Fibroblast of gingiva (primary cell): Measurements from ENCODE around the gene SHISA9.

Experiments
- DNase-seq: peaks from one replicate; pipeline ENCODE4 v3.0.0-alpha.2; 2011; ENCODE audit warnings: low read depth

Gene SHISA9

DNA sequence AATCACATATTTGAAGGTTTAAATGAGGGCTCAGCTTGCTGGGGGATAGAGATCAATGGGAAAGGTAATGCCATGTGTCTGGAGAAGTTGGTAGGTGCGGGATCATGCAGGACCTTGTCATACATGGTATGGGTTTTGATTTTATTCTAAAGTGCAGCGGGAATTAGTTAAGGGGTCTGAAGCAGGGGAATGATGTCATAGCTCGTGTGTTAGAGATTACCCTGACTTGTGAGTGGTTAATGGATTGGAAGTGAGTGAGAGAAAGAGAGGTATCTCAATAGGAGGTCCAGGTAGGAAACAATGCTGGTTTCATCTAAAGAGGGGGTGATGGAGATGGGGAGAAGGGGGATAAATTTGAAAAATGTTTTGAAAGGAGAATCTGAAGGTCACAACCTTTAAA, 280.0 kb downstream of the SHISA9 start:
- no peak for DNase-seq

DNA sequence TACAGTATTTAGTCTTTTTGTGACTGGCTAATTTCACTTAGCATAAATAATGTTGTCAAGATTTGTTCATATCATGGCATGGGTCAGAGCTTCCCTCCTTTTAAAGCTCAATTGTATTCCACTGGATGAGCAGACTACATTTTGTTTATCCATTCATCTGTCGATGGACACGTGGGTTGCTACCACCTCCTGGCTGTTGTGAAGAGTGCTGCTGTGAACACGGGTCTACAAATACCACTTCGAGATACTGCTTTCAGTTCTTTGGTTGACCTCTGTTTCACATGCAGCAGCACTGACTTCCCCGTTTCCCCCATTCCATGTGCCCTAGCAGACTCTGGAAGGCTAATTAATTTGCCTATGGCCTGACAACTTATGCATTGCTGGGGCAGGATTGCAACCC, 285.4 kb downstream of the SHISA9 start:
- no peak for DNase-seq

DNA sequence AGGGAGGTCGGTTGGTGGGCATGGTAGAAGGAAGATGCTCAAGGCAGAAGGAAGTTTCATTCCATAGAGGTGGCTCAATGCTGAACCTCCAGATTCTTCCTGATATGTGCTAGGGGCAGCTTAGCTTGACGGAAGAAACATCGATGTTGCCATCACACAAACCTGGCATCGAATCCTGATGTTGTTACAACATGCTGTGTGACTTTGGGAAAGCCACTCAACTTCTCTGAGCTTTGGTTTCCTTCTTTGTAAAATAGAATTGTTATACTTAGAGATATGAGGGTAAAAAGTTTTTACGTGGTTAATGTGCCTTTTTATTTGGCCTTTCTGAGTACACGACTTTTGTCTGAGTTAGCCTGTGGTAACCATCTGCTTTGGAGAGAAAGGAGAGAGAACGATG, 287.9 kb downstream of the SHISA9 start:
- DNase-seq: no peak

DNA sequence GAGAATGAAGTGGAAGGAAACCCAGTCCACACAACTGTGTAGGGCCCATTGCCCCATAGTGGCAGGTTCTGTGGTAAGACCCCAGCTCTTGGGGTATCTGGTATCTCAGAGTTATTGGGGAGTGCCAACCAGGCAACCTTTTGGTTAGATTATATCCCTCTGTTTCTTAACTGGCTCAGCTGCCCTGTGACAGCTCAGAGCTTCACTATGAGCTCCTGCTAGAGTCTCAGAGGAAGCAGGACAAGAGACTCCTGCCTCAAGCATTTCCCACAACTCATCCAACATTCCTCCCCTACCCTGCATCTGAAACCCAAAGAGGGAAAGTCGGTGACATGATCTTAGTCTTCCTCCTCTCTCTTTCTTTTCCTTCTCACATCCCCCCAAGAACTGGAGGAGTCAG, 292.3 kb downstream of the SHISA9 start:
- DNase-seq: no peak

DNA sequence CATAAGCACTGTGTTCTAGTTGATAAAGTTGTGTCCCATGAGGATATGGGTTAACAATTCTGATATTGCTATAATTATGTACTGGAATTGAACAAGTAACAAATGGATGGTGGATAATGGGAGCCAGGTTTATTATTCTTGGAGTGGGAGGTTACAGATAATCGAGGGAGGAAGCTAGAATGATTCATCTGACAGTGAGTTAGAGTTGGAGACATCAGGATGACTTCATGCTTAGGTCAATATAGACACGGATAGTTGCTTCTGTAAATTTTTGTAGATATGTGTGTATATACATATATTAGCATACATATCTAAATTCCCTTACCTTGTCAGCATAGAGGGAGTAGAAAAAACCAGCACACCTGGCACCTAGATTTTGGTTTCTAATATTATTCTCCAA, 293.4 kb downstream of the SHISA9 start:
- DNase-seq: no peak

DNA sequence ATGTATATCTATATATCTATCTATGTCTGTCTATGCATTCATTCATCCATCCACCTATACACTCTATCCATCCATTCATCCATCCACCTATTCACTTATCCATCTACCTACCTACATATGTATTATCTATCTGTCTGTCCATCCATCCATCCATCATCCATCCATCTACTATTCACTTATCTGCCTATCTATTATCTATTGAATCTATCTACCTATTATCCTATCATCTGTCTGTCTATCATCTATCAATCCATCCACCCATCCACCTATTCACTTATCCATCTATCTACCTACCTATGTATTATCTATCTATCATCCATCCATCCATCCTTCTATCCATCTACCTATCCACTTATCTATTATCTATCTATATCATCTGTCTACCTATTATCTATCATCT, 302.3 kb downstream of the SHISA9 start:
- DNase-seq: no peak

DNA sequence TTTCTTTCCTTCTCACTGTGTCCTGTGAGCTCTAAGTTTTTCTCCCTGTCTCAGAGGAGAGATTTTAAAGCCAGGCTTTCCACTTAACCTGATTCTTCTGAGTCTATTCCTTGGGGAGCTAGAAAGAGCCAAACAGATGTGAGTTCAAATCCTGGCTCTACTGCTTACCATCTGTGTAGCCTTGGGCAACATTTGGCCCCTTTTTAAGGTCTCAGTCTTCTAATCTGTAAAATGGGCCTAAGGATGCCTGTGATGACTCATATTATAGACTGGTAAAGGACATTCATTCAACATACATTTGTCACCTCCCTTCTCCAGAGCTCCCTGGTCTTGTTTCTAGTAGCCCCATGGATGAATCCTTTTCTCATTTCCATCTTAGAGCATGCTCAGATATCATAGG, 304.0 kb downstream of the SHISA9 start:
- no peak for DNase-seq

DNA sequence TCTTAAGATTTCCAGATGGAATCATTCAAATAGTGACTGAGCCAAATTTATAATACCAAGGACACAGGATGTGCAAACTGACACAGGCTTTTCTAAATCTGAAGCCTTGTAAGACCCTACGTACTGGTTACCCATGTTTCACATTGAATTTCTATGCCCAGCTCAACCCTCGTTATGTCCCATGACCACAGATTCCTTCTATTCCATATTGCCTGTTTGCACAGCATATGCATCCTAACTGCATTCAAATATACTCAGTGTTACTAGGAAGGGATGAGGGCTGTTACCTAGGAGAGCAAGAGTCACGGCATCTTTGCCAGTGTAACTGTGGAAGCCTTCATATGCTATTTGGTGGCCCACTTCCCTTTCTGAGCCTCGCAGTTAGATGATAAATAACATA, 305.2 kb downstream of the SHISA9 start:
- no peak for DNase-seq

DNA sequence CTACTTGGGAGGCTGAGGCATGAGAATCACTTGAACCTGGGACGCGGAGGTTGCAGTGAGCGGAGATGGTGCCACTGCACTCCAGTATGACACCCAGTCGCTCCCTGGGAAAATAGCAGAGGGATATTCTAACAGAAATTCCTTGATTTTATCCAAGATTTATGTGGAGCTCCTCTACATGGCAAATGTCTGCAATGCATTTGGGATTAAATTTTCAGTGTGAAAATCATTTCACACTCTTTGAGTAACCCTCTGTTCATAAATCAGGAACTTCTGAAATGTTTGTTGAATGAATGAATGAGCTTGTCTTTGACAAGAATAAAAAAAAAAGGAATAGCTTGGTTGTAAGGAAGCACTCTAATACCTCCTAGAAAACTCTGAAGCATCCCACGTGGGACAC, 305.8 kb downstream of the SHISA9 start:
- DNase-seq: no peak

DNA sequence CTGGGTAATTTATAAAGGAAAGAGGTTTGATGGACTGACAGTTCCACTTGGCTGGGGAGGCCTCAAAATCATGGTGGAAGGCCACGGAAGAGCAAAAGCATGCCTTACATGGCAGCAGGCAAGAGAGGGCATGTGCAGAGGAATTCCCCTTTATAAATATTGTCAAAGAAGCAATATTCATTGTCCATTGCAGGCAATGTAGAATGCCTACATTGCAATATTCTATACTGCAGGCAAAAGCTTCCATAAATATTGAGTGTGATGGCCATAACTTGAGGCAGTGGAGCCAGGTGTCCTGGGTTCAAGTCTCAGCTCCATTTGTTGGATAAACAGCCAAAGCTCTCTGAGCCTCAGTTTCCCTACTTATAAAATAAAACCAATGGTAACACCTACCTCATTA, 322.3 kb downstream of the SHISA9 start:
- no peak for DNase-seq

DNA sequence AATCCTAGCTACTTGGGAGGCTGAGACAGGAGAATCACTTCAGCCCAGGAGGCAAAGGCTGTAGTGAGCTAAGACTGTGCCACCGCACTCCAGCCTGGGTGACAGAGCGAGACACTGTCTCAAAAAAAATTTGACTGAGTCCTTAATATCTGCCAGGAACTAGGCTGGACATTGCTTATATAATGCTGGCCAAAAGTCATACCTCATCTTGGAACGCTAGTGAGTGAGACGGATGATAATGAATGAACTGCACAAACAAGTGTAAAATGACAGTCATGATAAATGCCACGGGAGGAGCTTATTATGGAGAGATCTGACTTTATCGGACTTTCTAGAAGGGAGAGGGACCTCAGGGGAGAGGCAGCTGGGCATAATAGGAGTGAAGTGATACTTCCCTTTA, 327.6 kb downstream of the SHISA9 start:
- DNase-seq: no peak

DNA sequence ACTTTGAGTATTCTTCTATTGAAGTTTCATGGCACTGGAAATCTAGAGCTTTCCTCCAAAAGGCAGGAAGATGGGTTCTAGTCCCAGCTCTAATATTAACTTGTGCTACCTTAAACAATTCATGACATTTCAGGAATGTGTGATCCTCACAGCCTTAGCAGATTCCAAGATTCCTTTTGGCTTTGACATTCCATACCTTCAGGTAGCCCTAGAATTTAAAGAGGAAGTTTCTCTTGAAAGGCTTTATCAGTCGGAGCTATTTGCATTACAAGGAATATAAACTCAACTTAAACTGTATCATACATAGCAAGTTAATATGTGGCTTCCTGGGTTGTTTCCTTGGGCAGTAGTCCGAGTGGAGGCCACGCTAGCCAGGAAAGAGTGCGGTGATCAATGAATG, 330.0 kb downstream of the SHISA9 start:
- DNase-seq: no peak

DNA sequence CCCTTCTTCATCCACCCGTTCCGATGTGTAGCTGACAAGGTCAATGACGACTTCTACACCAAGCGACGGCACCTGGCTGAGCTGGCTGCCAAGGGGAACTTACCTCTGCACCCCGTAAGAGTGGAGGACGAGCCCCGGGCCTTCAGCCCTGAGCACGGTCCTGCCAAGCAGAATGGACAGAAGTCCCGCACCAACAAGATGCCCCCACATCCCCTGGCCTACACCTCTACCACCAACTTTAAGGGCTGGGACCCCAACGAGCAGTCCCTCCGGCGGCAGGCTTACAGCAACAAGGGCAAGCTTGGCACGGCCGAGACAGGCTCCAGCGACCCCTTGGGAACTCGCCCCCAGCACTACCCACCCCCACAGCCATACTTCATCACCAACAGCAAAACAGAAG, 333.6 kb downstream of the SHISA9 start:
- no peak for DNase-seq

DNA sequence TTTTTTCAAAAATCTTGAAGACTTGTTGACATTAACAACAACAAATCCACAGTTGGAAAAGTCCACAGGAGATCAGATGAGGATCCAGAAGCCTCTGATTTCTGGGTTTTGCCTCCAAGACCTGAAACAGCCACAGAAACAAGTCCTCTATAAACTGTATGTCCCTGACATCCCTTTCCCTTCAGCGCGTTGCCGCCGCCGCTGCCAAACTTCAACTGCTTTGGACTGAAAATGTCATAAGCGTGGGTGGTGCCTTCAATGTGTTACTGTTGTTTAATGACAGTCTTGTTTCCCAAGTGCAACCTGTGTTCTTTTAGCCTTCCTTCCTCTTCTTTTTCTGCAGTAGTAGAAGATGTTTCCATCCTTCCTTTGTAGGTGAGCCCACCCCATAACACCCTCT, 334.9 kb downstream of the SHISA9 start:
- DNase-seq: no peak

DNA sequence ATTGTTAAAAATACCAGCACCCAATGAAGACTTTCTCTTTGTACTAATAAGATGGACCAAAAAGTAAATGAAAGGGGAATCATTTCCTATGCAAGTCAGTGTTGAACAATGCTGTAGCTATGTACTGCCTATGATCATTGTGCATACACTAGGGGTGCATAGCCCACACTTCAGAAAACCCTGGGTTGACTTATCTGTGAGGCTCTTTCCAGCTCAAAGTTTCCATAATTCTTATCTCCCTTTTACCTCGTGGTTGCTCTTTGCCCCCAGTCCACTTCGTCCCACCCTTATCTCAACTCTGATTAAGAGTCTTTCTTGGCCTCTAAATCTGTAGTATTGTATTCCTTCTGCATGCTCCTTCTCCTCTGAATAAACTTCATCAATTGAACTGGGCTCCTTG, 336.8 kb downstream of the SHISA9 start:
- no peak for DNase-seq

DNA sequence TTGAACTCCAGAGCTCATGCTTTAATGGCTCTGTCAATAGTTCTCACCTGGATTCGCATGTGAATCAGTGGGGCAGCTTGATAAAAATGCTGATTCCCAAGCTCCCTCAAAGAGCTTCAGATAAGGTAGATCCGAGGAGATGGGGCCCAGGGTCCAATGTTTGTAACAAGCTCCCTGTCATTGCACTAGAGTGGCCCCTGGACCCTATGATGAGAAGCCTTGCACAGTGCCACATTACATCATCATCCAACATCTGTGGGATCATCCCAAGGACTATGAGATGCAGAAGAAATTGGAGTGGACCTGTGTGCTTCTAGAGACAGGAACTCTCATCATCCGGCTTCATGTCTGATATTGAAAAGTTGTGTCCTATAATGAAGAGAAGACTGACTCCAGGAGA, 340.8 kb downstream of the SHISA9 start:
- DNase-seq: no peak

DNA sequence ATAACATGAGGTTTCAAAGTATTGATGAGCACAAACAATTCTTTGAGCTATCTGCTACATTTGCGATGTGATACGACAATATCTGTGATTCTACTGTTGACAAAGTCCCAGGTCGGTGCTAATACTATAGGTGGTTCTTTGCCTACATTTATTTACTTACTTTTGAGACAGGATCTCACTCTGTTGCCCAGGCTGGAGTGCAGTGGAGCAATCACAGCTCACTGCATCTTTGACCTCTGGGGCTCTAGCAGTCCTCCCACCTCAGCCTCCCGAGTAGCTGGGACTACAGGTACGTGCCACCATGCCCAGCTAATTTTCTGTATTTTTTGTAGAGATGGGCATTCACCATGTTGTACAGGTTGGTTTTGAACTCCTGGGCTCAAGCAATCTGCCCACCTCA, 343.4 kb downstream of the SHISA9 start:
- DNase-seq: no peak

DNA sequence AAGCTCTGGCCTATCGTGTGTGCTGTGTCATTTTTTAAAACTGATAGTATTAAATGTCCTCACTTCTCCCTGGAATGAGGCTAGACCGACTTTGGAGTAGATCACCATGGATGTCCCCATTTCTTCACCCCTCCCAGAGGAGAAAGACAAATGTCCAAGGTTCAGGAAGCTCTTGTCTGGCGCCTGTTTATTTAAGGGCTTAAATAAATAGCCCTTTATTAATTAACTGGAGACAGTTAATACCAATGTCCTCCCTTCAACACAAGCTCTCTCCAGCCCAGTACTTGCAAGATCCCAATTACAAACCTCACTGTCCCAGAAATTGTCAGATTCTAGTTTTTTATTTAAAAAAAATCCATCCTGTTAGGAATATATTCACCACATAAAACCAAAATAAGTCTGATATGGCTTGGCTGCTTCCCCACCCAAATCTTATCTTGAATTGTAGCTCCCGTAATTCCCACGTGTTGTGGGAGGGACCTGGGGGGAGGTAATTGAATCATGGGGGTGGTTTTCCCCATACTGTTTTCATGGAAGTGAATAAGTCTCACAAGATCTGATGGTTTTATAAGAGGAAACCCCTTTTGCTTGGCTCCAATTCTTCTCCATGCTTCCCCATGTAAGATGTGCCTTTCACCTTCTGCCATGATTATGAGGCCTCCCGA, 344.4 kb downstream of the SHISA9 start:
- no peak for DNase-seq

DNA sequence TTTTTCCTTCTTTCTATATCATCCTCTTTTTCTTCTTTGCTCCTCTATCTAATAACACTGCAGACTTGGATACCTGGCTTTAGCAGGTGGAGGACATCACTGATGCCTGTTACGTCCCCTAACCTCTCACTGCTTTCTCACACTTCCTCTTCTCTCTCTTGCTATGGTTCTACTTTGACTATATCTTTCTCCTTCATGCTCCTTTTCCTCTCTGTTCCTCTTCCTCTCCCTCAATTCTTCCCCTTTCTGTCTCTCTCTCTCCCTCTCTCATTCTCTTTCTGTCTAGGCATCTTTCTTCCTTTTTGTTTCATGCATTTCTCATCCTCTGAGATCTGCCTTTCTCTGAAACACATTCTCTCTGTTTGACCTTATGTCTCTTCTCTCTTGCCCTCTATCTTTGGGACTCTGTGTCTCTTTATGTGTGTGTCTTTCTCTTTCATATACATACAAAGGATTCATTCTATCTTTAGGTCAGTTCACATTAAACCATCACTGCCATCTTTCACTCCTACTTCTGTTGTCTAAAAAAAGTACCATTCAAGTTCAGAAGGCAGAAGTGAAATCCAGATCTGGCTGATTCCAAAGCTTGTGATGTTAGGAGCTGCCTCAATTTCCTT, 353.7 kb downstream of the SHISA9 start:
- no peak for DNase-seq

DNA sequence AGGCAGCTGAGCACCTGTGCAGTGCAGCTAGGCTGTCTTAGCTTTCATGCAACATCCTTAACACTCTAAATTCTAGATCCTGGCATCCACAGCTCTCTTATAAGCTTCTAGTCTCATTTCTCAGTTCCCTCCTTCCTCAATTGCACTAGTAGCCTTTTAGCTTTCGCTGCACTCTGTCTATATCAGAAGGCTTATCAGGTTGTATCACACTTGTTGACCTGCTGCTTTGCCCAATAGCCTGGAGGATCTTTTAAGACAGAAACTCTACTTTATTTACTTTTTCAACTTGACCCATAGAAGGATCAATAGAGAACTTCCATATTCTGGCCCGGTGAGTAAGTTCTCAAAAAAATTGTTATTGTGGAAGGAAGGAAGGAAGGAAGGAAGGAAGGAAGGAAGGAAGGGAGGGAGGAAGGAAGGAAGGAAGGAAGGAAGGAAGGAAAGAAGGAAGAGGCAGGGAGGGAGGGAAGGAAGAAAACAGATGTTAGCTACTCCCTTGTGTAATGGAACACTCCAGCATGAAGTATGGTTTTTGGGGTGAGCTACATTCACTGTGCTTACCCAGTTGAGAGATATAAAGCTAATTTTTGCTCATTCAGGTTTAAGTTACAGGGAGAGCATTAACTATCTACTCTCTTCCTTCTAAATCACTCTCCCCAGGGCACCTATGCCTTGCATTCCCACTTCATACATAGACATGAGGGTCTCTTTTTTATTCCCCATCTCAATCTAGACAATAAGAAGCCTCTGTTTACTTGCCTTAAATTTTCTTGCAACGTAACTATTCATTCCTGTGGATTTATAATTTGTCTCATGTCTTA, 361.1 kb downstream of the SHISA9 start:
- DNase-seq: no peak

DNA sequence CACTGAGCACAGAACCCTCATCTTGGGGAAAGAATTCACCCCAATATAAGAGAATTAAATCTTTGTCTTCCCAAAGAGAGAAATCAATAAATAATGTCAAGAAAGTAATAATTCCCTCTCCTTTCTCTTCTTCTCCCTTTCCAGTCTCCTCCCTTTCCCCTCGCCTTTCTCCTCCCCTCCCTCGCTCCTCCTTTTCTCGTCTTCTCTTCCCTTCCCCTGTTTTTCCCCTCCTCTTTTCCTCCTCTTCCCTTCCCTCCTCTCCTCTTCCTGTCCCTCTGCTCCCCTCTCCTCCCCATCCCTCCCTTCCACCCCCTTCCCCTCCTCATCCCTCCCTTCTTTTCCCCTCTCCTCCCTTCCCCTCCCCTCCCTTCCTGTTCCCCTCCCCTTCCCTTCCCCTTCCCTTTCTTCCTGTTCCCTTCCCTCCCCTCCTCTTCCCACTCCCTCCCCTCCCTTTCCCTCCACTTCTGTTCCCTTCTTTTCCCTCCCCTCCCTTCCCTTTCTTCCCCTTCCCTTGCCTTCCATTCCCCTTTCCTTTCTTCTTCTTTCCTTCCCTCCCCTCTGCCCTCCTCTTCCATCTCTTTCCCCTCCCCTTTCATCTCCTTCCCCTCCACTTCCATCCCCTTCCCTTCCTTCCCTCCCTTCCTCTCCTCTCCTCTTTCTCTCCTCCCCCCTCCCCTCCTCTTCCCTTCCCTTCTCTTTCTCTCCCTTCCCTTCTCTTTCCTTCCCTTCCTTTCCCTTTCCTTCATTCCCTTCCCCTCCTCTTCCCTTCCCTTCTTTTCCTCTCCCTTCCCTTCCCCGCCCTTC, 363.6 kb downstream of the SHISA9 start:
- no peak for DNase-seq

DNA sequence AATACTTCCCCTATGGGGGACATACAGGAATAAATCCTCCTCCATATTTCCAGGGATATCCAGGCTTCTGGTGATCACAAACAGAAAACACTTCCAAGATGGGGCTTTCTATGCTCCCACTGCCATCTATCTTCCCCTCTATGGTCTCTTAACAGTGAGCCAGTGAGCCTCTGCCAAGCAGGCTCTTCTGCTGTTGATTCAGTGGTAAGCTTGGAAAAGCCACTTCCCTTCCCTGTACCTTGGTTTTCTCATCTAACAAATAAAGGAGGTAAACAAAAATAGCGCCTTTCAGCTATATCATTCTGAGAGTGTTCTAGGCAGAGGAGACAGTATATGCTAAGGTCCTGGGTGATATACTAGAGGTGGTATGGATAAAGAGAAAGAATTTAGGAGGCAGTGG, 368.0 kb downstream of the SHISA9 start:
- no peak for DNase-seq
